ENCODE data around the gene MTR.

The MTR gene

GRCh38 chr1:236785477-236785876 lies 9.6 kb upstream of the MTR start:
- DNase-seq, result no peak

GRCh38 chr1:236786453-236786852 lies 8.6 kb upstream of the MTR start:
- no peak for DNase-seq

- no peak for DNase-seq
These were observed 482 bp upstream of the MTR start for GRCh38 chr1:236794585-236795034.

- DNase-seq, result peak; percentile 60
These were observed 920 bp downstream of the MTR start for GRCh38 chr1:236795757-236796667.

GRCh38 chr1:236799001-236799400 lies 3.9 kb downstream of the MTR start:
- DNase-seq, result no peak

- no peak for DNase-seq
These were observed 5.0 kb downstream of the MTR start for GRCh38 chr1:236800002-236800620.

GRCh38 chr1:236800623-236801022 lies 5.5 kb downstream of the MTR start:
- DNase-seq, result no peak

GRCh38 chr1:236802264-236802663 lies 7.2 kb downstream of the MTR start:
- DNase-seq, result no peak

GRCh38 chr1:236806634-236807033 lies 11.5 kb downstream of the MTR start:
- no peak for DNase-seq

- DNase-seq, result no peak
These were observed 12.9 kb downstream of the MTR start for GRCh38 chr1:236808005-236808404.

GRCh38 chr1:236808564-236809130 lies 13.6 kb downstream of the MTR start:
- no peak for DNase-seq

- DNase-seq, result no peak
These were observed 14.1 kb downstream of the MTR start for GRCh38 chr1:236809148-236809547.

- no peak for DNase-seq
These were observed 14.9 kb downstream of the MTR start for GRCh38 chr1:236810018-236810417.

GRCh38 chr1:236812334-236813030 lies 17.4 kb downstream of the MTR start:
- no peak for DNase-seq

- DNase-seq, result no peak
These were observed 20.8 kb downstream of the MTR start for GRCh38 chr1:236815941-236816340.

- DNase-seq, result no peak
These were observed 24.8 kb downstream of the MTR start for GRCh38 chr1:236819856-236820255.

- DNase-seq, result no peak
These were observed 26.1 kb downstream of the MTR start for GRCh38 chr1:236821091-236821627.

- DNase-seq, result no peak
These were observed 28.5 kb downstream of the MTR start for GRCh38 chr1:236823559-236823958.

GRCh38 chr1:236829085-236829484 lies 34.0 kb downstream of the MTR start:
- DNase-seq, result no peak

- DNase-seq, result no peak
These were observed 35.0 kb downstream of the MTR start for GRCh38 chr1:236830116-236830515.

- no peak for DNase-seq
These were observed 35.5 kb downstream of the MTR start for GRCh38 chr1:236830560-236830959.

- no peak for DNase-seq
These were observed 38.5 kb downstream of the MTR start for GRCh38 chr1:236833575-236833974.

- DNase-seq, result no peak
These were observed 39.8 kb downstream of the MTR start for GRCh38 chr1:236834876-236835275.
